SK-N-SH treated with all-trans-retinoic acid at 6 μM for 48 hours (cell line): ENCODE data around the gene SLC22A3.

ENCODE experiments used
- ATAC-seq: fragments of 200-7000 bp; cut with Tn5 transposase; 3 replicates; pipeline ENCODE4 v1.9.1; 2020; ENCODE audit warnings: mild to moderate bottlenecking, moderate library complexity
- ARNTL ChIP-seq: fragments of 450-650 bp; formaldehyde crosslinking; IDR thresholded peaks from 2 replicates; pipeline ENCODE4 v1.5.0; 2020; ENCODE audit warnings: low read depth, mild to moderate bottlenecking, moderate library complexity, borderline replicate concordance
- BACH2 ChIP-seq: fragments of 250-450 bp; sonication (Bioruptor Pico); IDR thresholded peaks from 2 replicates; pipeline ENCODE4 v1.9.0; 2021; ENCODE audit warnings: mild to moderate bottlenecking, borderline replicate concordance
- CSDC2 ChIP-seq: fragments of 250-450 bp; sonication (Bioruptor Pico); IDR thresholded peaks from 2 replicates; pipeline ENCODE4 v1.5.0; 2020; ENCODE audit warnings: mild to moderate bottlenecking, moderate library complexity
- ESRRG ChIP-seq: fragments of 250-450 bp; sonication (Bioruptor Pico); IDR thresholded peaks from 2 replicates; pipeline ENCODE4 v1.6.1; 2021; ENCODE audit warnings: mild to moderate bottlenecking
- GLIS3 ChIP-seq: fragments of 250-450 bp; sonication (Bioruptor Pico); IDR thresholded peaks from 2 replicates; pipeline ENCODE4 v1.5.0; 2020; ENCODE audit warnings: mild to moderate bottlenecking, moderate library complexity
- ISL1 ChIP-seq: fragments of 250-450 bp; sonication (Bioruptor Pico); IDR thresholded peaks from 2 replicates; pipeline ENCODE4 v2.1.2; 2022; ENCODE audit warnings: mild to moderate bottlenecking, moderate library complexity
- OSR1 ChIP-seq: fragments of 250-450 bp; sonication (Bioruptor Pico); IDR thresholded peaks from 2 replicates; pipeline ENCODE4 v1.8.0; 2022; ENCODE audit warnings: moderate library complexity, mild to moderate bottlenecking, inconsistent platforms
- RARB ChIP-seq: fragments of 250-450 bp; sonication (Bioruptor Pico); IDR thresholded peaks from 2 replicates; pipeline ENCODE4 v1.8.0; 2021; ENCODE audit warnings: mild to moderate bottlenecking, moderate library complexity
- SNAI2 ChIP-seq: fragments of 250-450 bp; sonication (Bioruptor Pico); IDR thresholded peaks from 2 replicates; pipeline ENCODE4 v1.5.0; 2020; ENCODE audit warnings: mild to moderate bottlenecking, moderate library complexity
- TOX ChIP-seq: fragments of 250-450 bp; sonication (Bioruptor Pico); IDR thresholded peaks from 2 replicates; pipeline ENCODE4 v1.8.0; 2021; ENCODE audit warnings: mild to moderate bottlenecking, moderate library complexity, borderline replicate concordance
- ZC3H10 ChIP-seq: fragments of 250-450 bp; sonication (Bioruptor Pico); IDR thresholded peaks from 2 replicates; pipeline ENCODE4 v1.5.1; 2021; ENCODE audit warnings: mild to moderate bottlenecking, moderate library complexity
- ZFP3 ChIP-seq: fragments of 250-450 bp; sonication (Bioruptor Pico); IDR thresholded peaks from 2 replicates; pipeline ENCODE4 v1.5.0; 2020; ENCODE audit warnings: mild to moderate bottlenecking, moderate library complexity
- ZFP30 ChIP-seq: fragments of 450-650 bp; formaldehyde crosslinking; IDR thresholded peaks from 2 replicates; pipeline ENCODE4 v1.5.0; 2022; ENCODE audit warnings: mild to moderate bottlenecking, moderate library complexity
- ZNF8 ChIP-seq: fragments of 450-650 bp; formaldehyde crosslinking; IDR thresholded peaks from 2 replicates; pipeline ENCODE4 v1.5.0; 2020; ENCODE audit warnings: mild to moderate bottlenecking, moderate library complexity
- TF ChIP-seq, protein P1 (sequence below): fragments of 250-450 bp; sonication (Bioruptor Pico); IDR thresholded peaks from 2 replicates; pipeline ENCODE4 v1.5.1; 2020; ENCODE audit warnings: low read depth, mild to moderate bottlenecking, moderate library complexity
- TF ChIP-seq, protein P2 (sequence below): fragments of 250-450 bp; sonication (Bioruptor Pico); IDR thresholded peaks from 2 replicates; pipeline ENCODE4 v1.5.1; 2021; ENCODE audit warnings: mild to moderate bottlenecking, moderate library complexity
- TF ChIP-seq, protein P3 (sequence below): fragments of 250-450 bp; sonication (Bioruptor Pico); IDR thresholded peaks from 2 replicates; pipeline ENCODE4 v1.8.0; 2020; ENCODE audit warnings: mild to moderate bottlenecking, moderate library complexity, borderline replicate concordance
- TF ChIP-seq, protein P4 (sequence below): fragments of 250-450 bp; sonication (Bioruptor Pico); IDR thresholded peaks from 2 replicates; pipeline ENCODE4 v1.5.0; 2020; ENCODE audit warnings: mild to moderate bottlenecking, moderate library complexity
- TF ChIP-seq, protein P5 (sequence below): fragments of 250-450 bp; sonication (Bioruptor Pico); IDR thresholded peaks from 2 replicates; pipeline ENCODE4 v1.8.0; 2021; ENCODE audit warnings: low read depth, mild to moderate bottlenecking, moderate library complexity, borderline replicate concordance

Gene SLC22A3

DNA sequence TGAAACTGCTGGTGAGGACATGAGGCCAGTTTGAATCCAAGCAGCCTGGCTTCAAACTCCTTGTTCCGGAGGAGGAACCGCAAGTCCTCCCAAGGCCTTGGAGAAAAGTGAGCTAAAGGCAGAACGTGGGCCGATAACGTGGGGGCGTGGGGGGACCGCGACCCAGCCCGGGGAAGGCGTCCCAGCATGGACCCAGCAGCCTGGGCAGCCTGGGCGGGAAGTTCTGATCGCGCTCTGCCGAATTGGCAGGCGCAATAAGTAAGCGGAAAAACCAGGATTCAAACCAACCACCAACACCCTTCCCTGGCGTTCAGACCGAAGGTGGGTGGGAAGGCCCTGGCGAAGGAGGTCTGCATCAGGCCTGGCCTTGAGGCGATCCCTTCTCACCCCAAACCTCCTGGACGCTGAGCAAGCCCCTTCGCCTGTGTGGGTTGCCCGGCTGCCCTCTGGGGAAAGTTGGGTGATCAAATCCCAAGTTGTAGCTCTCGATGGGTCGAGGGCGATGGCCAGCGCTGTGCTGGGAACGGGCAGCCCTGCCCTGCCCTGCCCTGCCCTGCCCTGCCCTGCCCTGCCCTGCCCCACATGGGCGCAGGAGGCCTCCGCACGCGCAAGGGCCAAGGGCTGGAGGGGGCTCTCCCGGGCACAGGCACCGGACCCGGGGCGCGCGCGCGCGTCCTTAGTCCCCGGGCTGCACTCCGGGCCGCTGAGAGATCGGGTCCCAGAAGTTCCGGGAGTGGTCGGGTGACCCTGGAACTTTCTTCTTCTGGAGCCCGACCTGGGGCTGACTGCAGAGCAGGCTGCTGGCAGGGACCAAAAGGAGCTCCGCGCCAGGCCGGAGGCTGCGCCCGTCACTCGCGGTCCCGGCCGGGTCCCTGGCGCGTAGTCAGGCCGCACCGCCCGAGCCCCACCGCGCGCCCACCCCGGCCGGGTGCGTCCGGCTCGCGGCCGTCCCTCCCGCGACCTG lies 637 bp upstream of the SLC22A3 start:
- ATAC-seq = no peak
- no peak for TF ChIP-seq ISL1 (CRISPR knock-in tag)
- TF ChIP-seq RARB (CRISPR knock-in tag) = no peak
- no peak for TF ChIP-seq ARNTL (CRISPR knock-in tag)
- no peak for TF ChIP-seq ZNF8 (CRISPR knock-in tag)
- TF ChIP-seq ZC3H10 (CRISPR knock-in tag) = no peak
- no peak for TF ChIP-seq ZFP30 (CRISPR knock-in tag)
- no peak for TF ChIP-seq CSDC2 (CRISPR knock-in tag)
- no peak for TF ChIP-seq TOX (CRISPR knock-in tag)
- no peak for TF ChIP-seq SNAI2 (CRISPR knock-in tag)

DNA sequence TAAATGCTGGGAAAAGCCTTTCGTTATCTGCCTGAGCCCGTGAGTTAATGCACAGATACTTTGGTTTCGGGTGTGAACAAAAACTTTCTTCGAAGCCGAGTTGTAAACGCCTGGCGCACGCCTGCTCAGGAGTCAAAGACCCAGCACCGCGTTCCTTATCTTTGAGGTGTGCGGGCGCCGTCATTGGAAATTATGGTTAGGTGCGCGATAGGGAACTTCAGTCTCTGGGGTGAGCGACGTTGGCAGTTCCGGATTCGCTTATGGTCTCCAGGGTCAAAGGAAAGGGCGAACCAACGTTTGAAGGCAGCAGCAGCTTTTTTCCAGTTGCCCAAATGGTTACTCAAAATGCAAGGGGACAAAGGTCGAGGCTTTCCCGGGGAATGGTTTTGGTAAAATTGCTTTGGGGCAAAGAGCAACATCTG lies 853 bp downstream of the SLC22A3 start:
- ATAC-seq = no peak
- TF ChIP-seq ZC3H10 (CRISPR knock-in tag) (no peak), CSDC2 (CRISPR knock-in tag) (no peak), BACH2 (no peak), ZFP3 (CRISPR knock-in tag) (no peak), OSR1 (no peak), TOX (CRISPR knock-in tag) (no peak)
- TF ChIP-seq, protein P1, sequence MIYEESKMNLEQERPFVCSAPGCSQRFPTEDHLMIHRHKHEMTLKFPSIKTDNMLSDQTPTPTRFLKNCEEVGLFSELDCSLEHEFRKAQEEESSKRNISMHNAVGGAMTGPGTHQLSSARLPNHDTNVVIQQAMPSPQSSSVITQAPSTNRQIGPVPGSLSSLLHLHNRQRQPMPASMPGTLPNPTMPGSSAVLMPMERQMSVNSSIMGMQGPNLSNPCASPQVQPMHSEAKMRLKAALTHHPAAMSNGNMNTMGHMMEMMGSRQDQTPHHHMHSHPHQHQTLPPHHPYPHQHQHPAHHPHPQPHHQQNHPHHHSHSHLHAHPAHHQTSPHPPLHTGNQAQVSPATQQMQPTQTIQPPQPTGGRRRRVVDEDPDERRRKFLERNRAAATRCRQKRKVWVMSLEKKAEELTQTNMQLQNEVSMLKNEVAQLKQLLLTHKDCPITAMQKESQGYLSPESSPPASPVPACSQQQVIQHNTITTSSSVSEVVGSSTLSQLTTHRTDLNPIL (CRISPR knock-in tag) = no peak
- TF ChIP-seq, protein P2, sequence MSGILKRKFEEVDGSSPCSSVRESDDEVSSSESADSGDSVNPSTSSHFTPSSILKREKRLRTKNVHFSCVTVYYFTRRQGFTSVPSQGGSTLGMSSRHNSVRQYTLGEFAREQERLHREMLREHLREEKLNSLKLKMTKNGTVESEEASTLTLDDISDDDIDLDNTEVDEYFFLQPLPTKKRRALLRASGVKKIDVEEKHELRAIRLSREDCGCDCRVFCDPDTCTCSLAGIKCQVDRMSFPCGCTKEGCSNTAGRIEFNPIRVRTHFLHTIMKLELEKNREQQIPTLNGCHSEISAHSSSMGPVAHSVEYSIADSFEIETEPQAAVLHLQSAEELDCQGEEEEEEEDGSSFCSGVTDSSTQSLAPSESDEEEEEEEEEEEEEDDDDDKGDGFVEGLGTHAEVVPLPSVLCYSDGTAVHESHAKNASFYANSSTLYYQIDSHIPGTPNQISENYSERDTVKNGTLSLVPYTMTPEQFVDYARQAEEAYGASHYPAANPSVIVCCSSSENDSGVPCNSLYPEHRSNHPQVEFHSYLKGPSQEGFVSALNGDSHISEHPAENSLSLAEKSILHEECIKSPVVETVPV (CRISPR knock-in tag) = no peak
- TF ChIP-seq, protein P3, sequence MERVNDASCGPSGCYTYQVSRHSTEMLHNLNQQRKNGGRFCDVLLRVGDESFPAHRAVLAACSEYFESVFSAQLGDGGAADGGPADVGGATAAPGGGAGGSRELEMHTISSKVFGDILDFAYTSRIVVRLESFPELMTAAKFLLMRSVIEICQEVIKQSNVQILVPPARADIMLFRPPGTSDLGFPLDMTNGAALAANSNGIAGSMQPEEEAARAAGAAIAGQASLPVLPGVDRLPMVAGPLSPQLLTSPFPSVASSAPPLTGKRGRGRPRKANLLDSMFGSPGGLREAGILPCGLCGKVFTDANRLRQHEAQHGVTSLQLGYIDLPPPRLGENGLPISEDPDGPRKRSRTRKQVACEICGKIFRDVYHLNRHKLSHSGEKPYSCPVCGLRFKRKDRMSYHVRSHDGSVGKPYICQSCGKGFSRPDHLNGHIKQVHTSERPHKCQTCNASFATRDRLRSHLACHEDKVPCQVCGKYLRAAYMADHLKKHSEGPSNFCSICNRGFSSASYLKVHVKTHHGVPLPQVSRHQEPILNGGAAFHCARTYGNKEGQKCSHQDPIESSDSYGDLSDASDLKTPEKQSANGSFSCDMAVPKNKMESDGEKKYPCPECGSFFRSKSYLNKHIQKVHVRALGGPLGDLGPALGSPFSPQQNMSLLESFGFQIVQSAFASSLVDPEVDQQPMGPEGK (CRISPR knock-in tag) = no peak
- TF ChIP-seq, protein P4, sequence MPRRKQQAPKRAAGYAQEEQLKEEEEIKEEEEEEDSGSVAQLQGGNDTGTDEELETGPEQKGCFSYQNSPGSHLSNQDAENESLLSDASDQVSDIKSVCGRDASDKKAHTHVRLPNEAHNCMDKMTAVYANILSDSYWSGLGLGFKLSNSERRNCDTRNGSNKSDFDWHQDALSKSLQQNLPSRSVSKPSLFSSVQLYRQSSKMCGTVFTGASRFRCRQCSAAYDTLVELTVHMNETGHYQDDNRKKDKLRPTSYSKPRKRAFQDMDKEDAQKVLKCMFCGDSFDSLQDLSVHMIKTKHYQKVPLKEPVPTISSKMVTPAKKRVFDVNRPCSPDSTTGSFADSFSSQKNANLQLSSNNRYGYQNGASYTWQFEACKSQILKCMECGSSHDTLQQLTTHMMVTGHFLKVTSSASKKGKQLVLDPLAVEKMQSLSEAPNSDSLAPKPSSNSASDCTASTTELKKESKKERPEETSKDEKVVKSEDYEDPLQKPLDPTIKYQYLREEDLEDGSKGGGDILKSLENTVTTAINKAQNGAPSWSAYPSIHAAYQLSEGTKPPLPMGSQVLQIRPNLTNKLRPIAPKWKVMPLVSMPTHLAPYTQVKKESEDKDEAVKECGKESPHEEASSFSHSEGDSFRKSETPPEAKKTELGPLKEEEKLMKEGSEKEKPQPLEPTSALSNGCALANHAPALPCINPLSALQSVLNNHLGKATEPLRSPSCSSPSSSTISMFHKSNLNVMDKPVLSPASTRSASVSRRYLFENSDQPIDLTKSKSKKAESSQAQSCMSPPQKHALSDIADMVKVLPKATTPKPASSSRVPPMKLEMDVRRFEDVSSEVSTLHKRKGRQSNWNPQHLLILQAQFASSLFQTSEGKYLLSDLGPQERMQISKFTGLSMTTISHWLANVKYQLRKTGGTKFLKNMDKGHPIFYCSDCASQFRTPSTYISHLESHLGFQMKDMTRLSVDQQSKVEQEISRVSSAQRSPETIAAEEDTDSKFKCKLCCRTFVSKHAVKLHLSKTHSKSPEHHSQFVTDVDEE (CRISPR knock-in tag) = no peak
- TF ChIP-seq, all 23 proteins: peak for 0

DNA sequence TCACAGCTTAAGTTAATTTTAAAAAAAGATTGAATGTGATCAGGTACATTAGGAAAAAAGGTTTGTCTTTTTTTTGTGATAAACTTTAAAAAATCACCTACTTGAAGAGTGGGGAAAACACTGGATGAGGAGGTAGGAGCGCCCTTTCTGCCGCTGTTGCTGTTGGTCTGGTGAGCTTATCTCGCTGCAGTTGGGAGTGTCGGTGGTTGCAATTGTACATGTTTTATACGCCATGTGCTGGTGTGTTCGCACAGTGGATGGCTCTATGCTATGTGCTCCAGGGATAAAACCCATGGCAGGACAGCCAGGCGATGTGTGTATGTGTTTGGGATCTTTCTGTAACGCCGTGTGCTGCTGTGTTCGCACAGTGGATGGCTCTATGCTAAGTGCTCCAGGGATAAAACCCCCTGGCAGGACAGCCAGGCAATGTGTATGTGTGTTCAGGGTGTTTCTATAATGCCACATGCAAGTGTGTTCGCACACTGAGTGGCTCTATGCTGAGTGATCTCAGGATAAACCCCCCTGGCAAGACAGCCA lies 1.7 kb downstream of the SLC22A3 start:
- TF ChIP-seq ESRRG (CRISPR knock-in tag) (no peak), ZNF8 (CRISPR knock-in tag) (no peak), BACH2 (no peak), GLIS3 (CRISPR knock-in tag) (no peak), TOX (CRISPR knock-in tag) (no peak), ARNTL (CRISPR knock-in tag) (no peak), SNAI2 (CRISPR knock-in tag) (no peak)
- TF ChIP-seq, protein P5, sequence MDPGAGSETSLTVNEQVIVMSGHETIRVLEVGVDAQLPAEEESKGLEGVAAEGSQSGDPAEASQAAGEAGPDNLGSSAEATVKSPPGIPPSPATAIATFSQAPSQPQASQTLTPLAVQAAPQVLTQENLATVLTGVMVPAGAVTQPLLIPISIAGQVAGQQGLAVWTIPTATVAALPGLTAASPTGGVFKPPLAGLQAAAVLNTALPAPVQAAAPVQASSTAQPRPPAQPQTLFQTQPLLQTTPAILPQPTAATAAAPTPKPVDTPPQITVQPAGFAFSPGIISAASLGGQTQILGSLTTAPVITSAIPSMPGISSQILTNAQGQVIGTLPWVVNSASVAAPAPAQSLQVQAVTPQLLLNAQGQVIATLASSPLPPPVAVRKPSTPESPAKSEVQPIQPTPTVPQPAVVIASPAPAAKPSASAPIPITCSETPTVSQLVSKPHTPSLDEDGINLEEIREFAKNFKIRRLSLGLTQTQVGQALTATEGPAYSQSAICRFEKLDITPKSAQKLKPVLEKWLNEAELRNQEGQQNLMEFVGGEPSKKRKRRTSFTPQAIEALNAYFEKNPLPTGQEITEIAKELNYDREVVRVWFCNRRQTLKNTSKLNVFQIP = no peak
- TF ChIP-seq, protein P2 (CRISPR knock-in tag) = no peak
- ATAC-seq = no peak; the same call in 2 of the 3 replicates
